GM12878 (cell line): ENCODE data around the gene EYS. TPM values are rescaled to one million over a fixed set of nuclear protein-coding genes. Genes with fewer than 3 reads are reported as not detected.

Source experiments
- ATAC-seq: fragments of 200-7000 bp; cut with Tn5 transposase; 3 replicates; pipeline ENCODE4 v1.9.1; 2020; ENCODE audit warnings: mild to moderate bottlenecking, moderate library complexity
- BruUV-seq: library from RNA; stranded (reverse); fragments of 400-500 nt; replicated peaks from 2 replicates; lab custom pipeline; 2021; lab: Mats Ljungman, UMichigan
- CTCF ChIA-PET: fragments of 300-600 bp; sonication (Branson Sonifier 250); formaldehyde crosslinking; extraction: SDS; loops from one replicate; lab custom pipeline; 2021; ENCODE audit warnings: inconsistent platforms; lab: Yijun Ruan, JAX
- POLR2A ChIA-PET: fragments of 350-600 bp; formaldehyde crosslinking; extraction: SDS; loops from one replicate; lab custom pipeline; 2021; ENCODE audit warnings: inconsistent platforms; lab: Charles Lee
- RAD21 ChIA-PET: fragments of 300-600 bp; sonication (Branson Sonifier 250); formaldehyde crosslinking; loops from one replicate; lab custom pipeline; 2023; ENCODE audit warnings: antibody characterized with exemption; ENCODE audit not compliant: unreplicated experiment; lab: Charles Lee
- SMC1A ChIA-PET: fragments of 300-600 bp; sonication (Branson Sonifier 250); formaldehyde crosslinking; loops from one replicate; lab custom pipeline; 2023; ENCODE audit not compliant: unreplicated experiment, uncharacterized antibody; lab: Charles Lee
- DNase-seq: peaks from one replicate; pipeline ENCODE4 v3.0.0-alpha.2; 2011; ENCODE audit warnings: low read depth, low spot score
- FAIRE-seq: peaks from 3 replicates; lab custom pipeline; 2011; peaks lifted over from hg19 to GRCh38; lab: Jason Lieb, UNC
- H2AFZ ChIP-seq: 2 replicates; pipeline ENCODE4 v1.6.0; 2011; ENCODE audit warnings: low read depth, low read length, control low read depth; ENCODE audit not compliant: control insufficient read depth
- H3K27ac ChIP-seq: 2 replicates; pipeline ENCODE4 v1.5.1; 2011; ENCODE audit warnings: control low read depth; ENCODE audit not compliant: control insufficient read depth, insufficient read depth
- H3K27me3 ChIP-seq, 2 experiments: replicated peaks in 1 of 2; 2 replicates each; pipeline versions ENCODE4 v1.6.0 to v1.6.1; 2011; ENCODE audit warnings: low read length in 1 of 2; ENCODE audit not compliant: control insufficient read depth in 2 of 2, insufficient read depth in 2 of 2
- H3K36me3 ChIP-seq, 2 experiments: 2 replicates each; pipeline ENCODE4 v1.5.1; 2011; ENCODE audit warnings: low read length in 1 of 2; ENCODE audit not compliant: control insufficient read depth in 2 of 2, insufficient read depth in 2 of 2
- H3K4me1 ChIP-seq: 2 replicates; pipeline ENCODE4 v1.6.1; 2011; ENCODE audit warnings: mild to moderate bottlenecking, low read length, moderate library complexity, mixed read lengths; ENCODE audit not compliant: control insufficient read depth, insufficient read depth
- H3K4me2 ChIP-seq: 2 replicates; pipeline ENCODE4 v1.6.0; 2011; ENCODE audit warnings: control low read depth; ENCODE audit not compliant: control insufficient read depth, insufficient read depth
- H3K4me3 ChIP-seq: fragments of 200-600 bp; sonication (generic); 2 replicates; pipeline ENCODE4 v1.5.1; 2016
- H3K79me2 ChIP-seq: 2 replicates; pipeline ENCODE4 v1.6.0; 2011; ENCODE audit warnings: low read length; ENCODE audit not compliant: control insufficient read depth, insufficient read depth
- H3K9ac ChIP-seq: 2 replicates; pipeline ENCODE4 v1.8.0; 2011; ENCODE audit warnings: low read length, control low read depth, mixed read lengths; ENCODE audit not compliant: control insufficient read depth, insufficient read depth
- H3K9me3 ChIP-seq: replicated peaks from 3 replicates; pipeline ENCODE4 v1.5.1; 2011; ENCODE audit warnings: mild to moderate bottlenecking, low read length; ENCODE audit not compliant: control insufficient read depth, insufficient read depth
- H4K20me1 ChIP-seq: 2 replicates; pipeline ENCODE4 v1.6.0; 2011; ENCODE audit not compliant: control insufficient read depth, insufficient read depth
- CBX5 ChIP-seq: sonication (generic); IDR thresholded peaks from 2 replicates; pipeline ENCODE4 v1.6.1; 2016; ENCODE audit warnings: low read depth, moderate library complexity, mild to moderate bottlenecking, inconsistent platforms
- FOS ChIP-seq: IDR thresholded peaks from 3 replicates; pipeline ENCODE4 v1.6.1; 2011; ENCODE audit warnings: borderline replicate concordance; ENCODE audit not compliant: insufficient read length; ENCODE audit errors: extremely low read depth
- HDAC2 ChIP-seq: fragments of 200-600 bp; sonication (generic); IDR thresholded peaks from 2 replicates; pipeline ENCODE4 v1.6.1; 2017
- NFYB ChIP-seq: IDR thresholded peaks from 2 replicates; pipeline ENCODE4 v1.6.1; 2011; ENCODE audit warnings: low read depth, mild to moderate bottlenecking, low read length, improper control_type of control experiment, moderate library complexity; ENCODE audit not compliant: insufficient read depth
- POU2F2 ChIP-seq: IDR thresholded peaks from 3 replicates; pipeline ENCODE4 v1.6.1; 2011; ENCODE audit warnings: low read depth, mild to moderate bottlenecking, low read length, borderline replicate concordance
- RB1 ChIP-seq: fragments of 450-650 bp; formaldehyde crosslinking; IDR thresholded peaks from 2 replicates; pipeline ENCODE4 v1.6.1; 2017; ENCODE audit warnings: mild to moderate bottlenecking, borderline replicate concordance
- RCOR1 ChIP-seq: conservative IDR thresholded peaks from 2 replicates; pipeline ENCODE4 v1.6.1; 2012; ENCODE audit warnings: low read depth, low read length, improper control_type of control experiment
- RELA ChIP-seq: fragments of 450-650 bp; IDR thresholded peaks from 2 replicates; pipeline ENCODE4 v1.8.0; 2014; ENCODE audit warnings: borderline replicate concordance; ENCODE audit not compliant: partially characterized antibody
- WRNIP1 ChIP-seq: IDR thresholded peaks from 2 replicates; pipeline ENCODE4 v1.6.1; 2011; ENCODE audit warnings: low read depth, low read length, improper control_type of control experiment, borderline replicate concordance
- WGBS: methylation state at CpG from one replicate; pipeline ENCODE4 v1.1.6; 2016; ENCODE audit warnings: low lambda C conversion rate; ENCODE audit not compliant: insufficient replicate concordance, insufficient coverage; ENCODE audit errors: missing lambda C conversion rate; 5-methylcytosine and 5-hydroxymethylcytosine counted together
- in situ Hi-C: fragments of 300-500 bp; cut with MboI; formaldehyde crosslinking; loops from 9 replicates; pipeline ENCODE4 v1.14.3; 2018; ENCODE audit warnings: mixed read lengths
- intact Hi-C: fragments of 100-400 bp; cut with micrococcal nuclease; formaldehyde crosslinking; loops from one replicate; pipeline ENCODE4 v1.14.2; 2022; ENCODE audit not compliant: unreplicated experiment
- polyA plus RNA-seq, 11 experiments: library from polyadenylated mRNA; depleted of rRNA in 4 of 11; unstranded in 6 of 11; stranded (reverse) in 5 of 11; fragments of >200 nt; fragmentation: Nextera tagmentation in 4 of 11; fragmentation: Illumina TruSeq in 1 of 11; extraction: Ambion mirVana in 4 of 11; extraction: Trizol in 1 of 11; gene quantifications; 1 replicate in 1 of 11; 2 replicates in 10 of 11; pipeline versions ENCODE4 v1.2.1 to v1.2.3, GENCODE V29; 2011 to 2016; ENCODE audit warnings: inconsistent platforms in 2 of 11, missing spikeins in 2 of 11, low read depth in 1 of 11
- total RNA-seq, 4 experiments: library from RNA; depleted of rRNA in 3 of 4; stranded (reverse); fragments of >200 nt in 3 of 4; fragmentation: Illumina TruSeq in 1 of 4; extraction: Trizol in 1 of 4; gene quantifications; 2 replicates each; pipeline versions ENCODE4 v1.2.1 to v1.2.3, GENCODE V29; 2013 to 2021
- TF ChIP-seq, protein P1 (sequence below), 3 experiments: IDR thresholded peaks in 2 of 3; conservative IDR thresholded peaks in 1 of 3; 2 replicates each; pipeline ENCODE4 v1.5.1; 2011; ENCODE audit warnings: low read depth in 3 of 3, low read length in 3 of 3, mild to moderate bottlenecking in 3 of 3, control low read depth in 2 of 3, moderate library complexity in 2 of 3, inconsistent platforms in 1 of 3, mixed read lengths in 1 of 3; ENCODE audit not compliant: control insufficient read depth in 2 of 3, insufficient read depth in 1 of 3; ENCODE audit errors: extremely low read depth in 1 of 3
- TF ChIP-seq, protein P2 (sequence below): fragments of 450-650 bp; IDR thresholded peaks from 2 replicates; pipeline ENCODE4 v1.6.1; 2018; ENCODE audit warnings: borderline replicate concordance, mild to moderate bottlenecking; ENCODE audit not compliant: partially characterized antibody
- TF ChIP-seq, protein P3 (sequence below): IDR thresholded peaks from 2 replicates; pipeline ENCODE4 v1.6.1; 2012; ENCODE audit warnings: low read length, inconsistent platforms

The EYS gene
- total and polyA plus RNA-seq, 10 of the 15 experiments (the other 5 are each of a cell fraction or from before 2014, with no cell fraction given) = under 0.01 to 0.14 (median 0.02) TPM; not detected in 1

DNA sequence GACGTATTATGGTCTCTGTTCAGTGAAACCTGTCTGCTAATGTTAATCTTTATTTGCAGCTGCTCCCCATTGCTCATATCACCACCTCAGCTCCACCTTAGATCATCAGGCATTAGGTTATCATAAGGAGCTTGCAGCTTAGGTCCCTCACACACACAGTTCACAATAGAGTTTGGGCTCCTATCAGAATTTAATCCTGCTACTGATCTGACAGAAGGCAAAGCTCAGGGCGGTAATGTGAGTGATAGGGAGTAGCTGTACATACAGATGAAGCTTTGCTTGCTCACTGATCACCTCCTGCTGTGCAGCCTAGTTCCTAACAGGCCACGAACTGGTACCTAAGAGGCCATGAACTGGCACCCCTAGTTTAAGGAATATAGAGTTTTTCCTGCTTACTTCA, 989.7 kb downstream of the EYS start:
- no peaks in the 10 kb centered on the region for H4K20me1 ChIP-seq
- H3K27ac ChIP-seq = no peak overlapping the region
- no peaks in the 10 kb centered on the region for H3K36me3 ChIP-seq
- RAD21 ChIA-PET = no interaction called here
- POLR2A ChIA-PET = no interaction called here
- H3K27me3 ChIP-seq = no peaks in the 10 kb centered on the region
- H3K79me2 ChIP-seq = no peaks in the 10 kb centered on the region
- DNase-seq (no peak), FAIRE-seq (no peak), ATAC-seq (no peak)
- in situ Hi-C loops = no loop called here
- intact Hi-C loops = no loop called here
- no peaks in the 10 kb centered on the region for H3K9me3 ChIP-seq
- SMC1A ChIA-PET = interaction anchor here (0.7 kb wide), 1 partner anchor 730 kb away, joined by 3 read pairs; no protein-coding TSS in a partner anchor
- no peak overlapping the region for H2AFZ ChIP-seq
- no peaks in the 10 kb centered on the region for H3K4me1 ChIP-seq
- no TSS peak for BruUV-seq
- CTCF ChIA-PET = no interaction called here
- TF ChIP-seq WRNIP1 (no peak), RELA (no peak), NFYB (no peak), RCOR1 (no peak), HDAC2 (no peak), FOS (no peak)
- 0% methylated on average over 3 of the region's 3 CpGs for WGBS
- no peak overlapping the region for H3K4me2 ChIP-seq
- no peak overlapping the region for H3K9ac ChIP-seq
- no peak overlapping the region for H3K4me3 ChIP-seq

DNA sequence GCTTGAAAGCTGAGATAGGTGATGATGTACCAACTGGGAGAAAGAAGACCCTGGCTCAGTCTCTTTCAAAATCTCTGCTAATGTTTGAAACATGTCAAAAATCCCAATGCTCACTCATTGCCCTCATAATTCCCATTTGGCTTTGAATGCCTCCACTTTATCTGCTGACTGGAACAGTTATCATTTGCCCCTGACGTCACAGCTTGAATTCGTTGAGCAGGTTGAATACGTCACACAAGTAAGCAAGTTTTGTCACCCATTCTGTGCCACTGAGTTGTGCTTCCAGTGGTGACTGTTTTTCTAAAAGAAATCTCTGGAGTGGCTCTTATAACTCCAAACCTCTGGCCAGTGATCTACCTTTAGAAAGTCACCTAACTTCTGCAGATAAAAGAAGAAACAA, 991.4 kb downstream of the EYS start:
- POLR2A ChIA-PET = no interaction called here
- SMC1A ChIA-PET = no interaction called here
- no peak overlapping the region for H3K4me2 ChIP-seq
- no peak for FAIRE-seq
- no peaks in the 10 kb centered on the region for H3K4me1 ChIP-seq
- CTCF ChIA-PET = no interaction called here
- H3K9me3 ChIP-seq = no peaks in the 10 kb centered on the region
- H2AFZ ChIP-seq = no peak overlapping the region
- no peaks in the 10 kb centered on the region for H3K36me3 ChIP-seq
- H3K27ac ChIP-seq = no peak overlapping the region
- no peaks in the 10 kb centered on the region for H3K79me2 ChIP-seq
- no peak overlapping the region for H3K9ac ChIP-seq
- no peak for TF ChIP-seq RB1
- TF ChIP-seq, protein P1, sequence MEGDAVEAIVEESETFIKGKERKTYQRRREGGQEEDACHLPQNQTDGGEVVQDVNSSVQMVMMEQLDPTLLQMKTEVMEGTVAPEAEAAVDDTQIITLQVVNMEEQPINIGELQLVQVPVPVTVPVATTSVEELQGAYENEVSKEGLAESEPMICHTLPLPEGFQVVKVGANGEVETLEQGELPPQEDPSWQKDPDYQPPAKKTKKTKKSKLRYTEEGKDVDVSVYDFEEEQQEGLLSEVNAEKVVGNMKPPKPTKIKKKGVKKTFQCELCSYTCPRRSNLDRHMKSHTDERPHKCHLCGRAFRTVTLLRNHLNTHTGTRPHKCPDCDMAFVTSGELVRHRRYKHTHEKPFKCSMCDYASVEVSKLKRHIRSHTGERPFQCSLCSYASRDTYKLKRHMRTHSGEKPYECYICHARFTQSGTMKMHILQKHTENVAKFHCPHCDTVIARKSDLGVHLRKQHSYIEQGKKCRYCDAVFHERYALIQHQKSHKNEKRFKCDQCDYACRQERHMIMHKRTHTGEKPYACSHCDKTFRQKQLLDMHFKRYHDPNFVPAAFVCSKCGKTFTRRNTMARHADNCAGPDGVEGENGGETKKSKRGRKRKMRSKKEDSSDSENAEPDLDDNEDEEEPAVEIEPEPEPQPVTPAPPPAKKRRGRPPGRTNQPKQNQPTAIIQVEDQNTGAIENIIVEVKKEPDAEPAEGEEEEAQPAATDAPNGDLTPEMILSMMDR (IDR thresholded peaks at IDR 0.05 in 2 of 3, conservative IDR thresholded peaks at IDR 0.05 in 1 of 3; ENCODE audit: control insufficient read depth in 2 of 3, extremely low read depth in 1 of 3, insufficient read depth in 1 of 3, low read depth in 3 of 3, low read length in 3 of 3) = no peak
- TF ChIP-seq, protein P2, sequence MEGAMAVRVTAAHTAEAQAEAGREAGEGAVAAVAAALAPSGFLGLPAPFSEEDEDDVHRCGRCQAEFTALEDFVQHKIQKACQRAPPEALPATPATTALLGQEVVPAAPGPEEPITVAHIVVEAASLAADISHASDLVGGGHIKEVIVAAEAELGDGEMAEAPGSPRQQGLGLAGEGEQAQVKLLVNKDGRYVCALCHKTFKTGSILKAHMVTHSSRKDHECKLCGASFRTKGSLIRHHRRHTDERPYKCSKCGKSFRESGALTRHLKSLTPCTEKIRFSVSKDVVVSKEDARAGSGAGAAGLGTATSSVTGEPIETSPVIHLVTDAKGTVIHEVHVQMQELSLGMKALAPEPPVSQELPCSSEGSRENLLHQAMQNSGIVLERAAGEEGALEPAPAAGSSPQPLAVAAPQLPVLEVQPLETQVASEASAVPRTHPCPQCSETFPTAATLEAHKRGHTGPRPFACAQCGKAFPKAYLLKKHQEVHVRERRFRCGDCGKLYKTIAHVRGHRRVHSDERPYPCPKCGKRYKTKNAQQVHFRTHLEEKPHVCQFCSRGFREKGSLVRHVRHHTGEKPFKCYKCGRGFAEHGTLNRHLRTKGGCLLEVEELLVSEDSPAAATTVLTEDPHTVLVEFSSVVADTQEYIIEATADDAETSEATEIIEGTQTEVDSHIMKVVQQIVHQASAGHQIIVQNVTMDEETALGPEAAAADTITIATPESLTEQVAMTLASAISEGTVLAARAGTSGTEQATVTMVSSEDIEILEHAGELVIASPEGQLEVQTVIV = no peak
- TF ChIP-seq POU2F2 = no peak
- no peak for TF ChIP-seq CBX5
- TF ChIP-seq, protein P3, sequence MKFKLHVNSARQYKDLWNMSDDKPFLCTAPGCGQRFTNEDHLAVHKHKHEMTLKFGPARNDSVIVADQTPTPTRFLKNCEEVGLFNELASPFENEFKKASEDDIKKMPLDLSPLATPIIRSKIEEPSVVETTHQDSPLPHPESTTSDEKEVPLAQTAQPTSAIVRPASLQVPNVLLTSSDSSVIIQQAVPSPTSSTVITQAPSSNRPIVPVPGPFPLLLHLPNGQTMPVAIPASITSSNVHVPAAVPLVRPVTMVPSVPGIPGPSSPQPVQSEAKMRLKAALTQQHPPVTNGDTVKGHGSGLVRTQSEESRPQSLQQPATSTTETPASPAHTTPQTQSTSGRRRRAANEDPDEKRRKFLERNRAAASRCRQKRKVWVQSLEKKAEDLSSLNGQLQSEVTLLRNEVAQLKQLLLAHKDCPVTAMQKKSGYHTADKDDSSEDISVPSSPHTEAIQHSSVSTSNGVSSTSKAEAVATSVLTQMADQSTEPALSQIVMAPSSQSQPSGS = no peak
- 14% methylated on average over 3 of the region's 3 CpGs for WGBS
- intact Hi-C loops (no loop called here), in situ Hi-C loops (no loop called here)
- H3K27me3 ChIP-seq = no peaks in the 10 kb centered on the region
- DNase-seq = no peak
- no peak overlapping the region for H3K4me3 ChIP-seq
- H4K20me1 ChIP-seq = no peaks in the 10 kb centered on the region
- no TSS peak for BruUV-seq
- RAD21 ChIA-PET = no interaction called here
- ATAC-seq = no peak
